K562 (cell line): ENCODE measurements around the gene WASHC2C. TPM values are rescaled to one million over a fixed set of nuclear protein-coding genes. Genes with fewer than 3 reads are reported as not detected.
"Not testable (repeated sequence)": the region's sequence is repeated elsewhere in the genome, so short reads cannot be mapped to it uniquely, and the experiment has no call there.

ENCODE experiments used
- CCNT2 ChIP-seq: IDR thresholded peaks from 2 replicates; pipeline ENCODE4 v1.6.1; 2011; ENCODE audit warnings: borderline replicate concordance, low read depth, mild to moderate bottlenecking, moderate library complexity, mixed read lengths, low read length; ENCODE audit not compliant: insufficient read length; ENCODE audit errors: extremely low read depth
- CHD1 ChIP-seq: fragments of 200-600 bp; sonication (generic); IDR thresholded peaks from one replicate; pipeline ENCODE4 v1.6.1; 2012; ENCODE audit warnings: mild to moderate bottlenecking, moderate library complexity, low read length, inconsistent platforms
- JUN ChIP-seq, 2 experiments: sonication (generic) in 1 of 2; formaldehyde crosslinking in 1 of 2; IDR thresholded peaks; 2 replicates each; pipeline versions ENCODE4 v1.6.1 to v1.8.0; 2012 to 2022; ENCODE audit warnings: borderline replicate concordance in 2 of 2, mild to moderate bottlenecking in 2 of 2, improper control_type of control experiment in 1 of 2, low read depth in 1 of 2, low read length in 1 of 2, missing genetic modification reagents in 1 of 2
- PML ChIP-seq: IDR thresholded peaks from 2 replicates; pipeline ENCODE4 v1.6.1; 2012; ENCODE audit warnings: low read length, inconsistent platforms
- RB1 ChIP-seq: fragments of 450-650 bp; IDR thresholded peaks from 2 replicates; pipeline ENCODE4 v1.6.1; 2017; ENCODE audit warnings: low read depth, mild to moderate bottlenecking
- RNF2 ChIP-seq: sonication (generic); IDR thresholded peaks from 2 replicates; pipeline ENCODE4 v1.6.1; 2016
- TAF1 ChIP-seq: IDR thresholded peaks from 2 replicates; pipeline ENCODE4 v1.6.1; 2011; ENCODE audit warnings: mild to moderate bottlenecking, low read length, moderate library complexity; ENCODE audit not compliant: insufficient read depth, control insufficient read depth, severe bottlenecking; ENCODE audit errors: extremely low read depth
- polyA plus RNA-seq, 8 experiments: library from polyadenylated mRNA; depleted of rRNA in 4 of 8; stranded (reverse) in 5 of 8; unstranded in 3 of 8; fragments of >200 nt; fragmentation: Nextera tagmentation in 2 of 8; fragmentation: Illumina TruSeq in 1 of 8; extraction: Ambion mirVana in 2 of 8; extraction: Trizol in 1 of 8; gene quantifications; 2 replicates each; pipeline versions ENCODE4 v1.2.1 to v1.2.3, GENCODE V29; 2011 to 2014; ENCODE audit warnings: inconsistent platforms in 1 of 8, missing spikeins in 1 of 8
- total RNA-seq, 7 experiments: library from RNA; depleted of rRNA in 6 of 7; stranded (reverse); fragments of >200 nt in 6 of 7; fragmentation: Illumina TruSeq in 2 of 7; extraction: Trizol in 2 of 7; gene quantifications; 2 replicates each; pipeline versions ENCODE4 v1.2.1 to v1.2.3, GENCODE V29; 2011 to 2021; ENCODE audit warnings: low replicate concordance in 1 of 7
- TF ChIP-seq, protein P1 (sequence below), 2 experiments: fragments of 450-650 bp; formaldehyde crosslinking in 1 of 2; IDR thresholded peaks; 2 replicates each; pipeline versions ENCODE4 v1.4.0 to v1.6.1; 2014 to 2020; ENCODE audit warnings: mild to moderate bottlenecking in 2 of 2, borderline replicate concordance in 1 of 2, low read depth in 1 of 2
- TF ChIP-seq, protein P2 (sequence below): fragments of 450-650 bp; formaldehyde crosslinking; IDR thresholded peaks from 2 replicates; pipeline ENCODE4 v1.4.0; 2020; ENCODE audit warnings: mild to moderate bottlenecking, mixed read lengths
- TF ChIP-seq, protein P3 (sequence below): fragments of 200-800 bp; sonication (Bioruptor generic); IDR thresholded peaks from 2 replicates; pipeline ENCODE4 v1.6.1; 2017; ENCODE audit warnings: missing genetic modification characterization, missing compliant biosample characterization
- TF ChIP-seq, protein P4 (sequence below), 2 experiments: fragments of 200-800 bp in 1 of 2; sonication (Bioruptor generic) in 1 of 2; sonication (generic) in 1 of 2; formaldehyde crosslinking in 1 of 2; IDR thresholded peaks in 1 of 2; conservative IDR thresholded peaks in 1 of 2; 2 replicates each; pipeline versions ENCODE4 v1.5.0 to v1.6.1; 2016 to 2020; ENCODE audit warnings: missing compliant biosample characterization in 1 of 2, missing genetic modification characterization in 1 of 2, missing genetic modification reagents in 1 of 2

WASHC2C gene
- total and polyA plus RNA-seq, 9 of the 15 experiments (the other 6 are each of a cell fraction or from before 2014, with no cell fraction given) = 3.2 to 37.7 (median 24.1) TPM

DNA sequence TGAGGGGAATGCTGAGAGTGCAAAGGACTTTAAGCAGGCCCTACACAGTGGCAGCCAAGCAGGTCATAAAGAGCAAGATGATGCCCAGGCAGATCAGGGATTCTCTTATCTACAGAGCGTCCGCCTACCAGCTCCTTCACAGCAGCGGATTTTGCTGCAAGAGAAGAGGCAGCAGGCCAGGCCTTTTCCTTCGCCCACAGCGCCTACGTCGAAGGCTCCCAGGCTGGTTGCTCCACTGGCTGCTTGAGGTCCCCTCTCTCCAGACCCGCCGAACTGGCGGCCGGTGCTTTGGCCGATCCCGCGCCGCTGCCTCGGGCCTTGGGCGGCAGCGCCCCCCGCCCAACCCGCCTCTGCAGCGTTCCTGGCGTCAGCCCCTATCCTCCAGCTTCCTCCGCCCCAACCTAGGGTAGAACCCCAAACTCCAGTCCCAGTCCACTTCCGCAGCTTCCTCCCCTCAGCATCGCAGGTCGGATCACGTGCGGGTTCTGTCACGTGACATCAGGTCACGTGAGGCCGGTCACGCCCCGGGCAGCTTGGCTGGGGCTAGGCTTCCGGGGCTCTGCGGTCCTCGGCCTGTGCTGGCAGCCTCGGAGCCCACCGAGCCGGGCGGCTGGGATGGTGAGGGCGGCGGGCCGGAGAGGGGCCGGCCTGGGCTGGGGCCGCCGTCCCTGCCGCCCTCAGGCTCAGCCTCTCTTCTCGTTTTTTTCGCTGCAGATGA is at the start of gene WASHC2C (continued):
- TF ChIP-seq, protein P1, sequence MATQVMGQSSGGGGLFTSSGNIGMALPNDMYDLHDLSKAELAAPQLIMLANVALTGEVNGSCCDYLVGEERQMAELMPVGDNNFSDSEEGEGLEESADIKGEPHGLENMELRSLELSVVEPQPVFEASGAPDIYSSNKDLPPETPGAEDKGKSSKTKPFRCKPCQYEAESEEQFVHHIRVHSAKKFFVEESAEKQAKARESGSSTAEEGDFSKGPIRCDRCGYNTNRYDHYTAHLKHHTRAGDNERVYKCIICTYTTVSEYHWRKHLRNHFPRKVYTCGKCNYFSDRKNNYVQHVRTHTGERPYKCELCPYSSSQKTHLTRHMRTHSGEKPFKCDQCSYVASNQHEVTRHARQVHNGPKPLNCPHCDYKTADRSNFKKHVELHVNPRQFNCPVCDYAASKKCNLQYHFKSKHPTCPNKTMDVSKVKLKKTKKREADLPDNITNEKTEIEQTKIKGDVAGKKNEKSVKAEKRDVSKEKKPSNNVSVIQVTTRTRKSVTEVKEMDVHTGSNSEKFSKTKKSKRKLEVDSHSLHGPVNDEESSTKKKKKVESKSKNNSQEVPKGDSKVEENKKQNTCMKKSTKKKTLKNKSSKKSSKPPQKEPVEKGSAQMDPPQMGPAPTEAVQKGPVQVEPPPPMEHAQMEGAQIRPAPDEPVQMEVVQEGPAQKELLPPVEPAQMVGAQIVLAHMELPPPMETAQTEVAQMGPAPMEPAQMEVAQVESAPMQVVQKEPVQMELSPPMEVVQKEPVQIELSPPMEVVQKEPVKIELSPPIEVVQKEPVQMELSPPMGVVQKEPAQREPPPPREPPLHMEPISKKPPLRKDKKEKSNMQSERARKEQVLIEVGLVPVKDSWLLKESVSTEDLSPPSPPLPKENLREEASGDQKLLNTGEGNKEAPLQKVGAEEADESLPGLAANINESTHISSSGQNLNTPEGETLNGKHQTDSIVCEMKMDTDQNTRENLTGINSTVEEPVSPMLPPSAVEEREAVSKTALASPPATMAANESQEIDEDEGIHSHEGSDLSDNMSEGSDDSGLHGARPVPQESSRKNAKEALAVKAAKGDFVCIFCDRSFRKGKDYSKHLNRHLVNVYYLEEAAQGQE (IDR thresholded peaks at IDR 0.05; ENCODE audit: borderline replicate concordance) = peak; percentile 89
- TF ChIP-seq, protein P1 (CRISPR knock-in tag; IDR thresholded peaks at IDR 0.05; ENCODE audit: low read depth) = not testable (repeated sequence)
- TF ChIP-seq CHD1 = peak; percentile 51
- TF ChIP-seq, protein P2, sequence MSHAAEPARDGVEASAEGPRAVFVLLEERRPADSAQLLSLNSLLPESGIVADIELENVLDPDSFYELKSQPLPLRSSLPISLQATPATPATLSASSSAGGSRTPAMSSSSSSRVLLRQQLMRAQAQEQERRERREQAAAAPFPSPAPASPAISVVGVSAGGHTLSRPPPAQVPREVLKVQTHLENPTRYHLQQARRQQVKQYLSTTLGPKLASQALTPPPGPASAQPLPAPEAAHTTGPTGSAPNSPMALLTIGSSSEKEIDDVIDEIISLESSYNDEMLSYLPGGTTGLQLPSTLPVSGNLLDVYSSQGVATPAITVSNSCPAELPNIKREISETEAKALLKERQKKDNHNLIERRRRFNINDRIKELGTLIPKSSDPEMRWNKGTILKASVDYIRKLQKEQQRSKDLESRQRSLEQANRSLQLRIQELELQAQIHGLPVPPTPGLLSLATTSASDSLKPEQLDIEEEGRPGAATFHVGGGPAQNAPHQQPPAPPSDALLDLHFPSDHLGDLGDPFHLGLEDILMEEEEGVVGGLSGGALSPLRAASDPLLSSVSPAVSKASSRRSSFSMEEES = peak; percentile 98
- TF ChIP-seq RB1 = 0 out of 2 replicates have a peak, but pooled peaks have one; percentile 14
- peak; percentile 70 for TF ChIP-seq TAF1
- TF ChIP-seq, protein P3, sequence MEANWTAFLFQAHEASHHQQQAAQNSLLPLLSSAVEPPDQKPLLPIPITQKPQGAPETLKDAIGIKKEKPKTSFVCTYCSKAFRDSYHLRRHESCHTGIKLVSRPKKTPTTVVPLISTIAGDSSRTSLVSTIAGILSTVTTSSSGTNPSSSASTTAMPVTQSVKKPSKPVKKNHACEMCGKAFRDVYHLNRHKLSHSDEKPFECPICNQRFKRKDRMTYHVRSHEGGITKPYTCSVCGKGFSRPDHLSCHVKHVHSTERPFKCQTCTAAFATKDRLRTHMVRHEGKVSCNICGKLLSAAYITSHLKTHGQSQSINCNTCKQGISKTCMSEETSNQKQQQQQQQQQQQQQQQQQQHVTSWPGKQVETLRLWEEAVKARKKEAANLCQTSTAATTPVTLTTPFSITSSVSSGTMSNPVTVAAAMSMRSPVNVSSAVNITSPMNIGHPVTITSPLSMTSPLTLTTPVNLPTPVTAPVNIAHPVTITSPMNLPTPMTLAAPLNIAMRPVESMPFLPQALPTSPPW (CRISPR knock-in tag) = peak; percentile 58; the same call in 1 of the 2 replicates
- TF ChIP-seq CCNT2 = peak; percentile 64
- TF ChIP-seq, protein P4, sequence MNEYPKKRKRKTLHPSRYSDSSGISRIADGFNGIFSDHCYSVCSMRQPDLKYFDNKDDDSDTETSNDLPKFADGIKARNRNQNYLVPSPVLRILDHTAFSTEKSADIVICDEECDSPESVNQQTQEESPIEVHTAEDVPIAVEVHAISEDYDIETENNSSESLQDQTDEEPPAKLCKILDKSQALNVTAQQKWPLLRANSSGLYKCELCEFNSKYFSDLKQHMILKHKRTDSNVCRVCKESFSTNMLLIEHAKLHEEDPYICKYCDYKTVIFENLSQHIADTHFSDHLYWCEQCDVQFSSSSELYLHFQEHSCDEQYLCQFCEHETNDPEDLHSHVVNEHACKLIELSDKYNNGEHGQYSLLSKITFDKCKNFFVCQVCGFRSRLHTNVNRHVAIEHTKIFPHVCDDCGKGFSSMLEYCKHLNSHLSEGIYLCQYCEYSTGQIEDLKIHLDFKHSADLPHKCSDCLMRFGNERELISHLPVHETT (CRISPR knock-in tag; conservative IDR thresholded peaks at IDR 0.05 in 1 of 2, IDR thresholded peaks at IDR 0.05 in 1 of 2) = 0 out of 4 replicates have a peak, but pooled peaks of 1 of the 2 experiments have one; percentile 51
- TF ChIP-seq PML = peak; percentile 22; the same call in 1 of the 2 replicates
- TF ChIP-seq RNF2 = peak; percentile 77; the same call in 1 of the 2 replicates
- TF ChIP-seq JUN (IDR thresholded peaks at IDR 0.05; ENCODE audit: borderline replicate concordance, low read depth, low read length) = peak; percentile 63; the same call in 1 of the 2 replicates
- not testable (repeated sequence) for TF ChIP-seq JUN (CRISPR knock-in tag; IDR thresholded peaks at IDR 0.05; ENCODE audit: borderline replicate concordance)
